GF-D8 (cell line): ENCODE results near the gene ESRRB.

Source experiments
- DNase-seq: peaks from one replicate; lab custom pipeline; 2025; lab: John Stamatoyannopoulos, UW

ESRRB gene

DNA sequence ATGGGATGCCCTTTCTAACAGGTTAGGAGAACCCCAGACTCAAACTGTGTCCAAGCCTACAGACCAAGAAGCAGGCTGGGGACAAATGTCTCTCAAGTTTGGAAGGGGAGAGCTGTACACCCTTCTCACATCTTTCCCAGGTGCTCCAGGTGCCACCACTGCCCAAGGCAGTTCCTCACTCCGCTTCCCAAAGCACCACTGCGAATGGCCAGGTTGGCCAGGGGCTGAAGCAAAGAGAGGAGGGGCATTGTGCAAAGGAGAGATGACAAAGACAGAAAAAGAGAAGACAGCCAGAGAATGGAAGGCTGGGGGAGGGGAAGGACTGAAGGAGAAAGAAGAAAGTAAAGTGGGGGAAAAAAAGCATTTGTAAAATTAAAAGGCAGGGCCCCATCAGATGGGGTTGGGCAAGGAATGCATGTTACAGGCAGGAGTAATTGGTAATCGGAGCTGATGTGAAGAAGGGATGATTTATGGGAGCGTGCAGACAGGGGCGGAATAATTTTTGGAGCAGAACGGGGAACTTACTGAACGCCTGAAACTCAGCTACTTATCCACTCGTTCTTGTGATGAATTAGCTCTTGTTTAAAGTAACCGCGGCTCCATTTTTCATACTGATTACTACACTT lies 165.8 kb downstream of the ESRRB start:
- no peak for DNase-seq

DNA sequence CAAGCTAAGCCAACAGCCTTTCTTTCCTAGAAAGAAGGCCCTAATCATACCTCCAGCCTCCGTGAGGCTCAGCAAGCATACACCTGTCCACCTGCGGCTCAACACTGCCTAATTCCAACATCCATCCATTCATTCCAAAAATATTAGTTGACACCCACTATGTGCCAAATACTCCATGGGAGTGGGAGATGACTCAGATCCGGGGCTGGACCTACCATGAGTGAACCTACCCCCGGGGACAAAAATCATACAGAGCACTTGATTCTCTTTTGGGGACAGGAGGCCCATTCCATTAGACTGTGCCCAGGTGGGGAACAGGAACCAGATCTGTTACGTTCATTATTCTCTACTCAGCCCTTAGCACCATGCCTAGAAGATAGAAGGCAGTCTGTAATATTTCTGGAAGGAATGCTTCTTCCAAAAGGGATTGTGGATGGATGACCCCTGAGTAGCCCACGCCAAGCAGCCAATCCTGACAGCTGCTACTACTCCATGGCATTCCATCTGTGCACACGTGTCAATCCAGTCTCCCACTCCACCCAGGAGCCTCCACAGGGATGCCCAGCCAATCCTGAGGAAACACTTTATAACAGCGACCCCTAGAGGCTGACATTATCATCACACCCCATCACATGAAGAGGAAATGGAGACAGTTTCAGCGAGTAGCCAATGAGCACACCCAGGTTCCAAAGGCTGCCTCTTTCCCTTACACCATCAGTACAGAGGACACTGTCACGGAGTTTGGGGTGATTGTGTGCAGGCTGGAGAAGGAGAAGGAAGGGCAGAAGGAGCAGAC lies 170.7 kb downstream of the ESRRB start:
- DNase-seq: no peak

DNA sequence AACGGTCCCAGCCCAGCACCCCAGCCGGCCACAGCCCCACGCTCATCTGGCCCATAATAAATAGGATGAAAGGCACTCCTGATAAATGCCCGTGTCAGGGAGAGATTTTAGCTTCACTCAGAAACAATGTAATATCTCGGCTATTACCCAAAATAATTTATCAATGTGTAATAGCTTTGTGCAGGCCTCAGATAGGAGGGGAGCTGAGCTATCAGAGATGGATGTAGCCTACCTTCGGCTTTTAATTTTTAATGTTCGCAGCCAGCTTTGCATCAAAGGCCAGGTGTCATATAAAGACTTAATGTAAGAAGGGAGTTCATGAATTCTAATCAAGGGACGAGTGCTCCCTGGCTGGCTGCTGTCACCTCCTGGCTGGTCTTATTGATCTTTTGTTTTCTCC lies 171.9 kb downstream of the ESRRB start:
- no peak for DNase-seq

DNA sequence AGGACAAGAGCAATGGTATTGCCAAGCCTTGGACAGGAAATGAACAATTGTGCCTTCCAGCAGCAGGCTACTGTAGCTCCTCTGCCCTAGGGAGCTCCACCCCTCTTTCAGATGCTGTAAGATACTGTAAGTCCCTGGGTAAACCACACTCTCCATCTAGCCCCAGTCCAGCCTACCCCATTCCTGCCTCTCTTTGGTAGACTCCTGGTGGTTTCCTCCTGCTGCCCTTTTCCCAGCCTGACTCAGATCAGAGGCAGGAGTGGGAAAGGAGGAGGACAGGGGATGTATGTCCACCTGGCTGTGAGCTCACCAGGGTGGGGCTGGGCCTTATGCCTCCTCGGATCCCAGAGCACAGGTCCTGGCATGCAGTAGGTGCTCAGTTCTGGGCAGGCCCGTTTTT lies 174.6 kb downstream of the ESRRB start:
- DNase-seq: no peak

DNA sequence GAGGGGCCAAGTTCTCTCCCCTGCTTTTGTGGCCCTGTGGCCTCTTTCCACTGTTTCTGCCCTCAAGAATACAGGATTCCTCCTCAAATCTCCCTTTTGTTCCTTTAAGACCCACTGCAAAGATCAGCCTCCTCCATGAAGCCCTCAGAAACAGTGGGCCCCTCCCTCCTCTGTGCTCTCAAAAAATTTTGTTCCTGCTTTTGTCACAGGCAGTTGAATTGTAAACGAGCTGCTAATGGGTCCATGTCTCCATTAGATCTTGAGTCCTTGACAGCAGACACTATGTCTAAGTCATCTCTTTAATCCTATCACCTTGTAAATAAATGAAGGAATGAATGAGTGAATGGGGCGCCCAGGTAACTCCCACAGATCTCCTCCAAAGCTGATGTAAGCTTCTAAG lies 175.2 kb downstream of the ESRRB start:
- DNase-seq: no peak
